A549 treated with dexamethasone at 1 μM for 4 hours (cell line): ENCODE results near the gene HEATR5A. TPM values are rescaled to one million over a fixed set of nuclear protein-coding genes. Genes with fewer than 3 reads are reported as not detected.

Experiments
- total RNA-seq: library from RNA; stranded (reverse); fragments of 200-300 nt; extraction: Qiagen RNA extraction; gene quantifications from 5 replicates; pipeline ENCODE4 v1.2.3, GENCODE V29; 2022

Gene HEATR5A
- 13.3 to 18.2 TPM (median 16.1 TPM) in 5 replicates for total RNA-seq

GRCh38 chr14:31420319-31421111 lies at the start of gene HEATR5A:
Gene HEATR5A (minus strand): TSS chr14:31420550. CDS start chr14:31402975, 17,575 bp downstream.

DNA sequence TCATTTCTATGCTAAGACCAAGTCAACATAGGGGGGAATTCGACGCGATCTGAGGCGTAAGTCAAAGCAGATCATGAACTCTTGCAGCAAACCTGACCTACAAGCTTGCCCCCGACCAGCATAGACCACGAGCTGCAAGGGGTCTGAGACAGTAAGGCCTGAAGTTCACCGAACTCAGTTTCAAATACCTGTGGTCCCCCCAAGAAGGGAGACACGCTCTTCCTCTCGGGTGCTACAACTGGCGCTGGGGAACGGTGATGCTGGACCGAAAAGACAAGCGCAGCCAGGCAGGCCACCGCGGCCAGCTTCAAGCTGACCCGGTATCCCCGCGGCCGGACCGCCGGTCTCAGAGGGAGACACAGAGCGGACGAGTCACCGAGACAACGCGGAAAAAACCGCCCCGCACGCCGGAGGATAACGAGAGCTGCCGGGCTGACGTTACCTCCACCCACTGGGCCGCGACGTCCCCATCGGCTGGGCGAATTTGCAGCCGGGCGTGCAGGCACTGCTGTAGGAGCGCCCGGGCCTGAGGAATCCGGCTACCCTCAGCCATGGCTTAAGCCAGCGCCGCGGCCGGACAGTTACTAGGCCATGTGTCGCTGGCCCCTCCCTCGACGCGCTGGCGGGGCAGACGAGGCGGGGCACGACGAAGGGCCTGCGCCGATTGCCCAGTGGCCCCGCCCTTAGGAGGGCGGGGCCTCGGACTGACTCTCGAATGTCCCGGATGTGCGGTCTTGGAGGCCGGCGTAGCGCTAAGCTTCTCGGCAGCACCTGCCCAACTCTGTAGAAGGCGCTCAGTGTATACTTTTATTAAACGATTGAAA lies 36.7 kb upstream of the HEATR5A start, which contains the start of gene DTD2:
Gene DTD2, minus strand, starts transcription at position 666 of the 824 bp plus-strand sequence. Its CDS starts 113 bp downstream, at position 553.

Other genes starting within 250 kb of the HEATR5A start
- gene HECTD1, start 212.8 kb downstream of the HEATR5A start, total RNA-seq, result 64.8 to 77.8 TPM (median 67.7 TPM) in 5 replicates
- gene DTD2, start 37.0 kb upstream of the HEATR5A start, total RNA-seq, result 14.7 to 18.3 TPM (median 16.1 TPM) in 5 replicates
- not detected in 5 replicates for gene GPR33, start 67.5 kb upstream of the HEATR5A start, total RNA-seq
- 7.8 to 9.4 TPM (median 8.3 TPM) in 5 replicates for gene NUBPL, start 140.9 kb upstream of the HEATR5A start, total RNA-seq